SU-DHL-6 (cell line): ENCODE measurements around the gene TTC16.
A peak's percentile ranks its signal among the peaks of the same experiment; 100 is the strongest.

Experiments
- H2AFZ ChIP-seq: fragments of 200-600 bp; sonication (generic); 2 replicates; pipeline ENCODE4 v1.6.1; 2014; ENCODE audit warnings: low read depth, mild to moderate bottlenecking, moderate library complexity, mixed read lengths, antibody characterized with exemption, low read length; ENCODE audit not compliant: severe bottlenecking
- H3F3A ChIP-seq: fragments of 200-600 bp; shearing (Covaris generic); 2 replicates; pipeline ENCODE4 v1.6.0; 2016; ENCODE audit warnings: antibody characterized with exemption, mild to moderate bottlenecking; ENCODE audit not compliant: insufficient read depth
- H3K27ac ChIP-seq: fragments of 200-600 bp; sonication (generic); 2 replicates; pipeline ENCODE4 v1.5.1; 2016; ENCODE audit warnings: low read depth, mild to moderate bottlenecking, low read length, moderate library complexity, mixed read lengths
- H3K27me3 ChIP-seq: fragments of 200-600 bp; sonication (generic), shearing (Covaris generic); 2 replicates; pipeline ENCODE4 v1.6.0; 2014; ENCODE audit warnings: mild to moderate bottlenecking, low read length
- H3K36me3 ChIP-seq: fragments of 200-600 bp; sonication (generic); 2 replicates; pipeline ENCODE4 v1.6.1; 2014; ENCODE audit warnings: mild to moderate bottlenecking, low read length, mixed read lengths
- H3K4me2 ChIP-seq: fragments of 300-600, 200-600 bp; shearing (Covaris generic), sonication (generic); 2 replicates; pipeline ENCODE4 v1.6.0; 2014; ENCODE audit warnings: low read length, low read depth, mild to moderate bottlenecking; ENCODE audit not compliant: poor library complexity, severe bottlenecking
- H3K4me3 ChIP-seq: fragments of 200-600 bp; sonication (generic); 2 replicates; pipeline ENCODE4 v1.5.1; 2014; ENCODE audit warnings: antibody characterized with exemption, low read length, mild to moderate bottlenecking, mixed read lengths; ENCODE audit not compliant: insufficient read depth, poor library complexity, severe bottlenecking
- H3K79me2 ChIP-seq: fragments of 200-600 bp; sonication (generic); 2 replicates; pipeline ENCODE4 v1.6.1; 2014; ENCODE audit warnings: mild to moderate bottlenecking, low read length, moderate library complexity; ENCODE audit not compliant: insufficient read depth
- H3K9ac ChIP-seq: fragments of 200-600 bp; sonication (generic); 2 replicates; pipeline ENCODE4 v1.7.0; 2014; ENCODE audit warnings: mild to moderate bottlenecking, low read length
- H3K9me2 ChIP-seq: fragments of 200-600 bp; sonication (generic); replicated peaks from 2 replicates; pipeline ENCODE4 v1.6.1; 2014; ENCODE audit warnings: low read length; ENCODE audit not compliant: insufficient read depth
- H3K9me3 ChIP-seq: fragments of 200-600 bp; sonication (generic); 2 replicates; pipeline ENCODE4 v1.6.1; 2014; ENCODE audit warnings: low read length, mixed read lengths; ENCODE audit not compliant: insufficient read depth
- H4K20me1 ChIP-seq: fragments of 200-600 bp; sonication (generic); 2 replicates; pipeline ENCODE4 v1.6.1; 2014; ENCODE audit warnings: low read depth, mild to moderate bottlenecking, antibody characterized with exemption, low read length, moderate library complexity, mixed read lengths
- CTCF ChIP-seq: fragments of 200-600 bp; sonication (generic); IDR thresholded peaks from one replicate; pipeline ENCODE4 v1.5.1; 2017; ENCODE audit warnings: antibody characterized with exemption, mild to moderate bottlenecking, low read length, moderate library complexity; ENCODE audit not compliant: insufficient read depth, poor library complexity, severe bottlenecking
- EZH2phosphoT487 ChIP-seq: fragments of 200-600 bp; sonication (generic), shearing (Covaris generic); conservative IDR thresholded peaks from 2 replicates; pipeline ENCODE4 v1.6.1; 2018; ENCODE audit warnings: mild to moderate bottlenecking, antibody characterized with exemption, low read length, moderate library complexity, mixed read lengths

TTC16 gene

GRCh38 chr9:127770905-127771569, 55.2 kb downstream of the TTC16 start:
- Histone ChIP-seq H3K4me2 (peak overlapping the region; percentile 76), H3K27ac (peak overlapping the region; percentile 4; the same call in 1 of the 2 replicates), H3K27me3 (no peaks in the 10 kb centered on the region), H3K4me3 (peak overlapping the region; percentile 55), H3K9me2 (no peaks in the 10 kb centered on the region), H2AFZ (no peak overlapping the region), H3K9ac (peak overlapping the region; percentile 46), H3K9me3 (no peaks in the 10 kb centered on the region), H3K79me2 (no peaks in the 10 kb centered on the region), H4K20me1 (no peaks in the 10 kb centered on the region), H3F3A (peaks cover 7% of the 10 kb centered on the region), H3K36me3 (no peaks in the 10 kb centered on the region)
- TF ChIP-seq CTCF = no peak
- TF ChIP-seq EZH2phosphoT487 = no peak

GRCh38 chr9:127771570-127772189, 55.8 kb downstream of the TTC16 start:
- Histone ChIP-seq H3K4me3 (peak overlapping the region; percentile 10), H3F3A (peaks cover 9% of the 10 kb centered on the region), H3K4me2 (peak overlapping the region; percentile 42), H3K9ac (peak overlapping the region; percentile 28; the same call in 1 of the 2 replicates), H3K79me2 (peaks cover 3% of the 10 kb centered on the region; the same call in 1 of the 2 replicates), H3K27ac (peak overlapping the region; percentile 46), H2AFZ (peak overlapping the region; percentile 0), H3K27me3 (no peaks in the 10 kb centered on the region), H3K9me2 (no peaks in the 10 kb centered on the region), H4K20me1 (no peaks in the 10 kb centered on the region), H3K9me3 (no peaks in the 10 kb centered on the region), H3K36me3 (no peaks in the 10 kb centered on the region)
- TF ChIP-seq EZH2phosphoT487 (no peak), CTCF (no peak)

GRCh38 chr9:127772603-127773002, 56.7 kb downstream of the TTC16 start:
- Histone ChIP-seq H3F3A (peaks cover 16% of the 10 kb centered on the region), H3K4me2 (no peak overlapping the region), H3K9me3 (no peaks in the 10 kb centered on the region), H3K4me3 (no peak overlapping the region), H2AFZ (no peak overlapping the region), H3K9ac (no peak overlapping the region), H3K9me2 (no peaks in the 10 kb centered on the region), H3K36me3 (no peaks in the 10 kb centered on the region), H4K20me1 (no peaks in the 10 kb centered on the region), H3K27ac (no peak overlapping the region; the same call in 1 of the 2 replicates), H3K27me3 (no peaks in the 10 kb centered on the region), H3K79me2 (peaks cover 12% of the 10 kb centered on the region)
- TF ChIP-seq EZH2phosphoT487 (no peak), CTCF (no peak)
